BLaER1 treated with 17β-estradiol and CSF1 and Interleukin-3, amounts not matched to agents 10 nM and 100 nM (cell line): ENCODE results near the gene CTNNBIP1.

ENCODE experiments used
- H3K27ac ChIP-seq, 11 experiments: shearing (Covaris generic); formaldehyde crosslinking; 2 replicates each; pipeline ENCODE4 v1.8.1; 2022
- H3K27me3 ChIP-seq, 11 experiments: shearing (Covaris generic); formaldehyde crosslinking; 2 replicates each; pipeline ENCODE4 v1.8.1; 2022
- H3K36me3 ChIP-seq, 11 experiments: shearing (Covaris generic); formaldehyde crosslinking; 2 replicates each; pipeline ENCODE4 v1.8.1; 2022
- H3K4me1 ChIP-seq, 10 experiments: shearing (Covaris generic); formaldehyde crosslinking; 2 replicates each; pipeline ENCODE4 v1.8.1; 2022
- H3K4me2 ChIP-seq, 11 experiments: shearing (Covaris generic); formaldehyde crosslinking; 2 replicates each; pipeline ENCODE4 v1.8.1; 2022
- H3K4me3 ChIP-seq, 10 experiments: shearing (Covaris generic); formaldehyde crosslinking; 2 replicates each; pipeline ENCODE4 v1.8.1; 2022
- H3K9ac ChIP-seq, 11 experiments: shearing (Covaris generic); formaldehyde crosslinking; 2 replicates each; pipeline ENCODE4 v1.8.1; 2022
- H3K9me3 ChIP-seq, 11 experiments: shearing (Covaris generic); formaldehyde crosslinking; replicated peaks in 1 of 11; 2 replicates each; pipeline ENCODE4 v1.8.1; 2022
- H4K20me1 ChIP-seq, 11 experiments: shearing (Covaris generic); formaldehyde crosslinking; 2 replicates each; pipeline ENCODE4 v1.8.1; 2022
- Cebpa-rat ChIP-seq, 11 experiments: shearing (Covaris generic); IDR thresholded peaks; 2 replicates each; pipeline ENCODE4 v1.8.1; 2022

Gene CTNNBIP1

GRCh38 chr1:9869831-9870251 lies 40.2 kb downstream of the CTNNBIP1 start:
- no peak overlapping the region for H3K27ac ChIP-seq
- H3K4me2 ChIP-seq = peak overlapping the region in 4 of 11 experiments; percentile 55 to 73 (median 63); a peak in 6 of 22 replicates
- no peak overlapping the region for H3K4me3 ChIP-seq
- no peaks in the 10 kb centered on the region for H3K27me3 ChIP-seq
- peaks cover 11 to 70% (median 60%) of the 10 kb centered on the region in 10 experiments for H3K4me1 ChIP-seq
- peaks cover 0 to 23% (median 9%) of the 10 kb centered on the region in 11 experiments; a peak in 10 of 22 replicates for H4K20me1 ChIP-seq
- H3K9ac ChIP-seq = no peak overlapping the region
- TF ChIP-seq Cebpa-rat (IDR thresholded peaks at IDR 0.05) = no peak
- peaks cover 0 to 34% (median 5%) of the 10 kb centered on the region in 11 experiments; a peak in 8 of 22 replicates for H3K36me3 ChIP-seq
- H3K9me3 ChIP-seq = no peaks in the 10 kb centered on the region

- no peak for TF ChIP-seq Cebpa-rat (IDR thresholded peaks at IDR 0.05)
- Histone ChIP-seq H3K27me3 (no peaks in the 10 kb centered on the region), H3K4me3 (no peak overlapping the region), H3K9ac (no peak overlapping the region), H3K9me3 (no peaks in the 10 kb centered on the region), H3K27ac (no peak overlapping the region), H4K20me1 (peaks cover 0 to 23% (median 9%) of the 10 kb centered on the region in 11 experiments; a peak in 10 of 22 replicates), H3K36me3 (peaks cover 0 to 34% (median 5%) of the 10 kb centered on the region in 11 experiments; a peak in 8 of 22 replicates), H3K4me1 (peaks cover 27 to 83% (median 73%) of the 10 kb centered on the region in 10 experiments), H3K4me2 (no peak overlapping the region)
These were observed 41.9 kb downstream of the CTNNBIP1 start for GRCh38 chr1:9868244-9868590.

- H3K36me3 ChIP-seq = peaks cover 0 to 34% (median 5%) of the 10 kb centered on the region in 11 experiments; a peak in 8 of 22 replicates
- peaks cover 27 to 83% (median 73%) of the 10 kb centered on the region in 10 experiments for H3K4me1 ChIP-seq
- H3K4me2 ChIP-seq = peak overlapping the region in 7 of 11 experiments; percentile 37 to 89 (median 66); a peak in 13 of 22 replicates
- peaks cover 0 to 19% (median 5%) of the 10 kb centered on the region in 11 experiments; a peak in 10 of 22 replicates for H4K20me1 ChIP-seq
- H3K27ac ChIP-seq = peak overlapping the region in 1 of 11 experiments; percentile 9; a peak in 1 of 22 replicates
- H3K4me3 ChIP-seq = no peak overlapping the region
- no peaks in the 10 kb centered on the region for H3K9me3 ChIP-seq
- H3K9ac ChIP-seq = 0 out of 22 replicates have a peak overlapping the region, but pooled peaks of 3 of the 11 experiments have one; percentile 3 to 15 (median 13)
- no peaks in the 10 kb centered on the region for H3K27me3 ChIP-seq
- TF ChIP-seq Cebpa-rat (IDR thresholded peaks at IDR 0.05) = no peak
These were observed 42.4 kb downstream of the CTNNBIP1 start for GRCh38 chr1:9867408-9868243.

- peak overlapping the region in 7 of 11 experiments; percentile 37 to 89 (median 71); a peak in 14 of 22 replicates for H3K4me2 ChIP-seq
- H3K4me1 ChIP-seq = peaks cover 27 to 83% (median 73%) of the 10 kb centered on the region in 10 experiments
- H3K36me3 ChIP-seq = peaks cover 0 to 34% (median 5%) of the 10 kb centered on the region in 11 experiments; a peak in 8 of 22 replicates
- no peak overlapping the region for H3K4me3 ChIP-seq
- peaks cover 0 to 11% (median 0%) of the 10 kb centered on the region in 11 experiments; a peak in 10 of 22 replicates for H4K20me1 ChIP-seq
- TF ChIP-seq Cebpa-rat (IDR thresholded peaks at IDR 0.05) = no peak
- no peaks in the 10 kb centered on the region for H3K27me3 ChIP-seq
- peak overlapping the region in 1 of 11 experiments; percentile 9; a peak in 1 of 22 replicates for H3K27ac ChIP-seq
- no peaks in the 10 kb centered on the region for H3K9me3 ChIP-seq
- H3K9ac ChIP-seq = 0 out of 22 replicates have a peak overlapping the region, but pooled peaks of 4 of the 11 experiments have one; percentile 3 to 15 (median 14)
These were observed 43.2 kb downstream of the CTNNBIP1 start for GRCh38 chr1:9866836-9867235.

GRCh38 chr1:9865724-9866123 lies 44.3 kb downstream of the CTNNBIP1 start:
- Histone ChIP-seq H3K9me3 (no peaks in the 10 kb centered on the region), H3K9ac (peak overlapping the region in 6 of 11 experiments; percentile 3 to 34 (median 26); a peak in 7 of 22 replicates), H3K36me3 (peaks cover 0 to 25% (median 5%) of the 10 kb centered on the region in 11 experiments; a peak in 8 of 22 replicates), H4K20me1 (peaks cover 0 to 6% (median 0%) of the 10 kb centered on the region in 11 experiments; a peak in 8 of 22 replicates), H3K27me3 (no peaks in the 10 kb centered on the region), H3K27ac (peak overlapping the region in 5 of 11 experiments; percentile 14 to 39 (median 20); a peak in 5 of 22 replicates), H3K4me2 (peak overlapping the region; percentile 29 to 89 (median 71)), H3K4me1 (peaks cover 32 to 82% (median 74%) of the 10 kb centered on the region in 10 experiments), H3K4me3 (no peak overlapping the region)
- no peak for TF ChIP-seq Cebpa-rat (IDR thresholded peaks at IDR 0.05)

GRCh38 chr1:9863371-9863770 lies 46.7 kb downstream of the CTNNBIP1 start:
- no peak overlapping the region for H3K4me3 ChIP-seq
- TF ChIP-seq Cebpa-rat (IDR thresholded peaks at IDR 0.05) = no peak

GRCh38 chr1:9861360-9861759 lies 48.7 kb downstream of the CTNNBIP1 start:
- Histone ChIP-seq H3K4me2 (peak overlapping the region in 10 of 11 experiments; percentile 12 to 77 (median 44); a peak in 16 of 22 replicates), H3K4me1 (peaks cover 60 to 75% (median 73%) of the 10 kb centered on the region in 10 experiments), H3K36me3 (peaks cover 0 to 11% (median 0%) of the 10 kb centered on the region in 11 experiments; a peak in 6 of 22 replicates), H3K9me3 (peaks cover 0 to 10% (median 0%) of the 10 kb centered on the region in 11 experiments; a peak in 1 of 22 replicates), H3K4me3 (no peak overlapping the region), H3K27ac (no peak overlapping the region), H3K9ac (peak overlapping the region in 1 of 11 experiments; percentile 2; a peak in 1 of 22 replicates), H3K27me3 (no peaks in the 10 kb centered on the region), H4K20me1 (peaks cover 0 to 9% (median 0%) of the 10 kb centered on the region in 11 experiments; a peak in 5 of 22 replicates)
- TF ChIP-seq Cebpa-rat (IDR thresholded peaks at IDR 0.05) = no peak

More at GRCh38 chr1:9863371-9863770, 46.7 kb downstream of the CTNNBIP1 start:
- Histone ChIP-seq H3K9ac (peak overlapping the region in 5 of 11 experiments; percentile 2 to 47 (median 9); a peak in 2 of 22 replicates), H3K4me2 (peak overlapping the region; percentile 38 to 89 (median 71)), H3K9me3 (peaks cover 0 to under 1% (median 0%) of the 10 kb centered on the region in 11 experiments; a peak in 1 of 22 replicates), H3K27me3 (no peaks in the 10 kb centered on the region), H3K27ac (peak overlapping the region in 3 of 11 experiments; percentile 14 to 50 (median 27); a peak in 2 of 22 replicates), H3K4me1 (peaks cover 56 to 91% (median 84%) of the 10 kb centered on the region in 10 experiments), H3K36me3 (peaks cover 0 to 5% (median under 1%) of the 10 kb centered on the region in 11 experiments; a peak in 5 of 22 replicates), H4K20me1 (peaks cover 0 to 9% (median 0%) of the 10 kb centered on the region in 11 experiments; a peak in 8 of 22 replicates)

GRCh38 chr1:9860887-9861286 lies 49.2 kb downstream of the CTNNBIP1 start:
- Histone ChIP-seq H3K27me3 (no peaks in the 10 kb centered on the region), H3K4me2 (peak overlapping the region; percentile 12 to 80 (median 45); a peak in 17 of 22 replicates), H4K20me1 (peaks cover 0 to 9% (median 0%) of the 10 kb centered on the region in 11 experiments; a peak in 4 of 22 replicates), H3K4me3 (no peak overlapping the region), H3K36me3 (peaks cover 0 to 11% (median 0%) of the 10 kb centered on the region in 11 experiments; a peak in 6 of 22 replicates), H3K9ac (no peak overlapping the region), H3K9me3 (peaks cover 0 to 10% (median 0%) of the 10 kb centered on the region in 11 experiments; a peak in 1 of 22 replicates), H3K27ac (no peak overlapping the region), H3K4me1 (peaks cover 55 to 72% (median 69%) of the 10 kb centered on the region in 10 experiments)
- TF ChIP-seq Cebpa-rat (IDR thresholded peaks at IDR 0.05) = no peak
